C1 segment of cervical spinal cord (tissue), 14 donors: ENCODE measurements around the gene G3BP1.
A peak's percentile ranks its signal among the peaks of the same experiment; 100 is the strongest.
"Not testable (repeated sequence)": the region's sequence is repeated elsewhere in the genome, so short reads cannot be mapped to it uniquely, and the experiment has no call there.

ENCODE experiments used
- DNase-seq, 14 donors: peaks; one replicate each; lab custom pipeline; 2025; lab: John Stamatoyannopoulos, UW

G3BP1 gene

DNA sequence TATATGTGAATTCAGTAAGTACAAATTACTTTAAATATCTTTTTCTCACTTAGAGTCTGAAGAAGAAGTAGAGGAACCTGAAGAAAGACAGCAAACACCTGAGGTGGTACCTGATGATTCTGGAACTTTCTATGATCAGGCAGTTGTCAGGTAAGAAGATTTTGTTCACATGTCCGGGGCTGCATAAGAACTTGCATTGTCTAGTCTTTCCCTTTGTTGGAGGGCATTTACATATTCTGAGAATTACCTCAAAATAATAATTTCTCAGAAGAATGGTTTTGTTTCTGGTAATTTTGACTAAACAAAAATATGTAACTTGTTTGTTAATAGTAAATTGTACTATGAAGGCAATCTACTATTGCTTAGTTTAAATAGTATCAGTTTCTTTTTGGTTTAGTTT, 23.7 kb downstream of the G3BP1 start:
- no peak for DNase-seq

DNA sequence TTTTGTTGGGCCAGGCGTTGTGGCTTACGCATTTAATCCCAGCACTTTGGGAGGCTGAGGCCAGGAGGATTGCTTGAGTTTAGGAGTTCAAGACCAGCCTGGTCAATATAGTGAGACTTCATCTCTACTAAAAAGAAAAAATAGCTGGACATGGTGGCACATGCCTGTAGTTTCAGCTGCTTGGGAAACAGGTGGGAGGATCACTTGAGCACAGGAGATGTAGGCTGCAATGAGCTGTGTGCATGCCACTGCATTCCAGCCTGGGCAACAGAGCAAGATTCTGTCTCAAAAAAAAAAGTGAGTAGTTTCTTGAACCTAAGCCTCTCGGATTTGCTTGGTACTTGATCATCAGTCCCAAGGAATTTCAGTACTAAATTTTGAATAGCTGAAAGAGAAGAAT, 26.9 kb downstream of the G3BP1 start:
- no peak for DNase-seq

DNA sequence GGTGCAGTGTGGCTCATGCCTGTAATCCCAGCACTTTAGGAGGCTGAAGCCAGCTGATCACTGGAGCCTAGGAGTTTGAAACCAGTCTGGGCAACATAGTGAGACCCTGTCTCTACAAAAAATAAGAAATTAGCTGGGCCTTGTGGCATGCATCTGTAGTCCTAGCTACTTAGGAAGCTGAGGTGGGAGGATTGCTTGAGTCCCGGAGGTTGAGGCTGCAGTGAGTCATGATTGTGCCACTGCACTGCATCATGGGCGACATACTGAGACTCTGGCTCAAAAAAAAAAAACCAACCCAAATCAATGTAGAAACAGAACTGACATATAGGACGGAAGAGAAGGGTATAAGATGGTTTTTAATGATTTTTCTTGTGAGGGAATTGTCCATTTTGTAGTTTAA, 27.7 kb downstream of the G3BP1 start:
- no peak for DNase-seq

GRCh38 chr5:151800532-151800931, 28.8 kb downstream of the G3BP1 start:
- DNase-seq = no peak

DNA sequence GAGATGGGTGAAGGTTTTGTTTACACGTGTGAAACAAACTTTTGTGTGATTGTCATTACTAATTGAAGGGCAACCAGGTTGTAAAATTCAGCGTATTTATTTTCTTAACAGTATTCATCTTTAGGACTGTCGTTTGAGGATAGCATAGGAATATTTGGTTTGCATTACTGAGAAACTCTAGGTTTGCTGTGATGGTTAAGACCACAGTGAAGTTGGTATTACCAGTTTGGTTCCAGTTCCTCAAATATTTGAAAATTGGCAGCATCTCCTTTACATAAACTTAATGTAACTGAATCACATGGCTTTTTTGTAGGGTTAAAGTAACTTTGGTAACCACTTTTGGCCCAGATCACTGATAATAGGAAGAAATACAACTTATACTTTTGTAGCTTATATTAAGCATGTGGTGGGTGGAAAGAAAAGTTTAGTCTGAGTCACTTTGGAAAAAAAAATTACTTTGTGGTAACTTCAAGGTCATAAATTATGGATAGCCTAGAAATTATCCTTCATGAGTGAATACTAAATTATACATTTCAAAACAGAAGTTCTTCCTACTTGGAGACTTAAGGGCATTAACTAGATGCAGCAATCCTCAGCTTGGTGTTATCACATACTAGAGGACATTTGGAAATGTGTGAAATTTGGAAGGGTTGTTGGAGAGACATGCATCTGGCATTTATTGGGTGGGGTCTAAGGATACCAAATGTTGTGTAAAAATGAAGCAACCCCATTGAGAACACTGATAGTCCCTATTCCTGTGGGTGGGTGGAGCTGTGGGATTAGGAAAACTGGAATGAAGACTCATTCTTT, 33.9 kb downstream of the G3BP1 start:
- DNase-seq = no peak

- no peak for DNase-seq
Observed at GRCh38 chr5:151808451-151809169, 36.9 kb downstream of the G3BP1 start.

DNA sequence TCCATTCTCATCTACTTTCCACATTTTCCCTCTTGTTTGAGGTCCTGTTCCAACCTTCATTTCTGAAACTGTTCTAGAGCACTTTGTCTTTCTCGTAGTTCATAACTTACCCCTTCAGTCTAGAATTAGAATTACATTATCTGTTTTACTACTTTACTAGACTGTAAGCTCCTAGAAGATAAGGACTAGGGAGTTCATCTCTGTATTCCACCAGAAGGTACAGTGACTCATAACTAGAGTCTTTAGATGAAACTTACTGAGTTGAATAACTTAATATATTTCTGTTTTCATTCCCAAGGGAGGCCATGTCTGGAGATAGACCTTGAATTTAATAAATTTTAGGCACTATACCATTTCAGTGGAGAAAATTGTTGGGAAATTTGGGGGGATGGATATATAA, 38.7 kb downstream of the G3BP1 start:
- DNase-seq = no peak

GRCh38 chr5:151810897-151811296, 39.1 kb downstream of the G3BP1 start:
- no peak for DNase-seq

DNA sequence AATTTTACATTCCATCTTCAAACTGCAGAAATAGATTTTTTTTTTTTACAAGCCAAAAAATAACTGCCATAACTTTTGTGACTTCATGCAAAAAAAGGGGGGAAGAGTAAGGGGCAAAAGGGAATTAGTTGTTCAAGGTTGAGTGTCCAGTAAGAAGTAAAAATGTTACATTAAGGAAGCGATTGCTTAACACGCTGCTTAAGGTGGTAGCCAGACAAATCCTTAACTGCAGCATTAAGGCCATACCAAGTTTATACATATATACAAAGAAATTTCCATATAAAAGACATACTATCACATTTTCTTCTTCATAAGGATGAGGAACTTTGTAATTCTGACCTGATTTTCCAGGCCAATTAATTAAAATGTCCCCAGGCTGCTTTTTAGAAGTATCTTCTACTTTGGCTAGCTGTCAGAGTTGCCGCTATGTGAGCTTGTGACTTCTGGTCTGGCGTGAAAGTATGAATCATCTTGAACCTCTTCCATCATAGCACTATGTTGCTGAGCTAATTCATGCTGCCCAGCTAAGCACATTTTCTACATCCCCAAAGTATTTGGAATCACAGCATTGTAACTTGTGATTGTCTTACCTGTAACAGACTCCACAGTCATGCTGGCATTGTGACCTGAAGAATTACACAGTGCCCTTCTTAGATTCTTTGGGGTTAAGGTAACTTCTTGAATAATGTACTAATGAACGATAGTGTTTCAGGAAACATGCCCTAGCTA, 40.0 kb downstream of the G3BP1 start:
- DNase-seq = peak in 2 of 14 donors; percentile 3 to 9

- no peak for DNase-seq
Observed at GRCh38 chr5:151812757-151813309, 41.1 kb downstream of the G3BP1 start.

DNA sequence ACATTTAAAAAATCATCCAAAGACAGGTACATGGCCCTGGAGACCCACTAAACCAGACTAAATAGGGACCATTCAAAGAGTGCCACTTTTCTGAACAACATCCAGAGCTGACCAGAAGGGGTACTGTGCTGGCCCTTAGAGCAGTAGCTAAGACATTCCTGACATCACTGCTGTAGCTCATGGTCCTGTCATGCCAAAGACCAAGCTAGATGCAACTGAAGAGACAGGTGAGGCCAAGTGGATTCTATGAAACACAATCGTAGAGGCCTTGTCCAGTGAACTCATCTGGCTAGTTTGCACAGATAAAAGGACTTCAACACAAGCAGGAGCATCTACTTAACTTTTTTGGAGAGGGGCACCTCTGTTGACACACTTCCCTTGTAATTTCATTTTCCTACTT, 43.3 kb downstream of the G3BP1 start:
- DNase-seq = no peak

GRCh38 chr5:151819830-151820229, 48.1 kb downstream of the G3BP1 start:
- DNase-seq = no peak

DNA sequence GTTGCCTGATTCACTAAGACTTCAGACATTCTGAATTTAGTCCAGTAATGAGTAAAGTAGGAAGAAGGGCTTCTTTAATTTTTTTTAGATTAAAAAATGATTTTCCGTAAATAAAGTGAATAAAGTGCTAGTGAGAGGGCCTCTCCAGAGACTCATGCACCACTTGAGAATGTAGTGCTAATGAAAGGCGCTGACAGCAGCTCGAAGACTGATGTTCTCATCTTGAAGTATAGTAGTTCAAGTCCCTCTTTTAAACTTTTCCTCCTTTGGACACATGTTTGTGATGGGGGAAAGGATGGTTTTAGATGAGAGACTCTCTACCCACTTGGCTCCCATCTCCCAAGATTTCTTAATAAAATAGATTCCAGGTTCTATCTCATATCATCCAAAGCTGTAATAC, 48.5 kb downstream of the G3BP1 start:
- no peak for DNase-seq

DNA sequence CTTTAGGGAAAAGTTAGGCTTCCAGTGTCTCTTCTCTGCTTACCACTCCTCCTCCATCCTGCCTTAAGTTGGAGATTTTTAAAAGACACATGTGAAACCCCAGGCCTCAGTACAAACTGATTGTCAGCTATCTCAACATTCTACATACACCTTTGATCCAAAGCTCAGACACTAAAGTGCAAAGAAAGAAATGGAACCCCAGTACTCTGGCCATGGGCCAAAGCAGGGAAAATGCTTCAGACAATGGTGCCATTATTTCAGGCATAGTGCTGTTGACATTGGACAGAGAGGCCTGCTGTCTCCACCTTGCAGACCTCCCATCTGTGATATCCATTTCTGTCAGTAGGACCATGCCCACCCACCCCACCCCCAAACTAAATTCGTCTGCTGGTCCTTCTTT, 49.1 kb downstream of the G3BP1 start:
- peak in 2 of 14 donors; percentile 7 to 12 for DNase-seq

- DNase-seq = no peak
Observed at GRCh38 chr5:151822141-151822540, 50.4 kb downstream of the G3BP1 start.

DNA sequence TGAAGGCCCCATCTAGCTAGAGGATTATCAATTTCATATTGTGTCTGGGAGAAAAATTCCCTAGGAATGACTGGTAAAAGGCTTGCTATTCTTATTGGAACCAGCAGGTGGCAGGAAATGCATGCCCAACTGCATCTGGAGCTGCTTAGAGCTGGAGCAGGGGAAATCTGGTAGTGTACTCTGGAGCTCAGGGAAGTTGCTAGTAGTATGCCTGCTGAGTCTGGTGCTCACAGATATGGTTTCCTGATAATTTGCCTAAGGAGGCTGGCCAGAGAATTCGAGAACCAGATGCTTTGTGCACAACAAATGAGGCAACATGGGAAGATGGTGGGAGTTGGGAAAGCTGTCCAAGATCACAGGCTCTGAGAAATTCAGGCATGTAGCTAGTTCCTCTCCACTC, 53.7 kb downstream of the G3BP1 start:
- peak in 10 of 14 donors; percentile 3 to 53 (median 16) for DNase-seq

GRCh38 chr5:151829370-151829769, 57.6 kb downstream of the G3BP1 start:
- no peak for DNase-seq

DNA sequence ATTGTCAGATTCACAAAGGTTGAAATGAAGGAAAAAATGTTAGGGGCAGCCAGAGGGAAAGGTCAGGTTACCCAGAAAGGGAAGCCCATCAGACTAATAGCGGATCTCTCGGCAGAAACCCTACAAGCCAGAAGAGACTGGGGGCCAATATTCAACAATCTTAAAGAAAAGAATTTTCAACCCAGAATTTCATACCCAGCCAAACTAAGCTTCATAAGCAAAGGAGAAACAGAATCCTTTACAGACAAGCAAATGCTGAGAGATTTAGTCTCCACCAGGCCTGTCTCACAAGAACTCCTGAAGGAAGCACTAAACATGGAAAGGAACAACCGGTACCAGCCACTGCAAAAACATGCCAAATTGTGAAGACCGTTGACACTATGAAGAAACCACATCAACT, 61.1 kb downstream of the G3BP1 start:
- DNase-seq = not testable (repeated sequence)

- no peak for DNase-seq
Observed at GRCh38 chr5:151846765-151847164, 75.0 kb downstream of the G3BP1 start.

DNA sequence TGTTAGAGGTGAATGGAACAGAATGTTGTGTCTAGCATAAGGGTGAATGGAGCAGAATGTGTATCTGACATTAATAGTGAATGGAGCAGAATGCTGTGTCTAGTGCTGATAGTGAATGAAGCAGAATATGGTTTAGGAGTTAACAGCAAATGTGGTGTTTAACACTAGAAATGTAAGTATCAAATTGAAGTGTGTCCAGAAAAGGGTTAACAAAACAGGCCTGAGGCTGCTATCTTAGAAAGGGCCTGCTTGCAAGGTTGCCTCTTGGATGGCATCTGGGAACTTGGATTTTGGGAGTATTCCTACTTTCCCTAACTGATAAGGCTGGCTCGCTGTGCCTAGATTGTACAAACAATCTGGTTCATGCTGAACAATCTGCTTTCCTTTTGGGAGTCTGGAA, 76.1 kb downstream of the G3BP1 start:
- DNase-seq = no peak

GRCh38 chr5:151855701-151856100, 83.9 kb downstream of the G3BP1 start:
- DNase-seq = no peak

DNA sequence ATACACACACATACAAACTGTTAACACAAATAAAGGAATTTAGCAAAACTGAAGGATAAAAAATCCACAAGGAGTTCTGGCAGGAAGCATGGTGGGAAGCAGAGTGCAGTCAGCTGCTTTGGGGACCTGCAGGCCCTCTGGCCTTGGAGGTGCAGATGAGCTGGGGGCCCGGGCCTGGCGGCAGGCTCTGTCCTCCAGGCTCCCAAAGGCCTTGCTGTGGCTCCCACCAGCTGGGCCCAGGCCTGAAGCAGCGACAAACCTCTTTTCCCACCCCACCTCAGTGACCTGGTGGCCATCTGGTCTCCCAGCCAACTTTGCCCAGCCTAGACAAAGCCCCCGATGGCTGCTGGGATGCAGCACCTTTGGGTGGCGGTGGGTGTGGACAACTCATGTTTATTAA, 85.1 kb downstream of the G3BP1 start:
- no peak for DNase-seq
